ENCODE measurements around the gene KCNH2.

KCNH2 gene

GRCh38 chr7:151011097-151011409 is 32.9 kb upstream of the KCNH2 start:
- Histone ChIP-seq H3K36me3 (ENCODE audit: insufficient read depth, low read length) (no peaks in the 10 kb centered on the region), H3K4me3 (ENCODE audit: low read depth in 1 of 2, low read length in 2 of 2) (no peak overlapping the region), H3K27ac (ENCODE audit: low read depth, low read length) (no peak overlapping the region), H3K4me1 (ENCODE audit: insufficient read depth, low read length) (no peaks in the 10 kb centered on the region), H3K9ac (ENCODE audit: low read length) (no peak overlapping the region), H3K9me3 (ENCODE audit: low read length) (no peaks in the 10 kb centered on the region), H3K27me3 (ENCODE audit: control insufficient read depth in 1 of 2, insufficient read depth in 2 of 2, low read length in 2 of 2) (peaks cover 18 to 50% of the 10 kb centered on the region in 2 donors)

- H3K9me3 ChIP-seq (ENCODE audit: low read length) = no peaks in the 10 kb centered on the region
- H3K4me3 ChIP-seq (ENCODE audit: low read depth in 1 of 2, low read length in 2 of 2) = no peak overlapping the region
- peaks cover 18 to 45% of the 10 kb centered on the region in 2 donors for H3K27me3 ChIP-seq (ENCODE audit: control insufficient read depth in 1 of 2, insufficient read depth in 2 of 2, low read length in 2 of 2)
- no peaks in the 10 kb centered on the region for H3K4me1 ChIP-seq (ENCODE audit: insufficient read depth, low read length)
- no peak overlapping the region for H3K9ac ChIP-seq (ENCODE audit: low read length)
- H3K27ac ChIP-seq (ENCODE audit: low read depth, low read length) = no peak overlapping the region
- no peaks in the 10 kb centered on the region for H3K36me3 ChIP-seq (ENCODE audit: insufficient read depth, low read length)
These were observed 32.4 kb upstream of the KCNH2 start for GRCh38 chr7:151010307-151011096.

- no peaks in the 10 kb centered on the region for H3K9me3 ChIP-seq (ENCODE audit: low read length)
- no peaks in the 10 kb centered on the region for H3K36me3 ChIP-seq (ENCODE audit: insufficient read depth, low read length)
- no peak overlapping the region for H3K4me3 ChIP-seq (ENCODE audit: low read depth in 1 of 2, low read length in 2 of 2)
- peaks cover 18 to 41% of the 10 kb centered on the region in 2 donors for H3K27me3 ChIP-seq (ENCODE audit: control insufficient read depth in 1 of 2, insufficient read depth in 2 of 2, low read length in 2 of 2)
- H3K27ac ChIP-seq (ENCODE audit: low read depth, low read length) = no peak overlapping the region
- H3K4me1 ChIP-seq (ENCODE audit: insufficient read depth, low read length) = no peaks in the 10 kb centered on the region
- H3K9ac ChIP-seq (ENCODE audit: low read length) = no peak overlapping the region
These were observed 31.9 kb upstream of the KCNH2 start for GRCh38 chr7:151010037-151010306.

- Histone ChIP-seq H3K9me3 (ENCODE audit: low read length) (no peaks in the 10 kb centered on the region), H3K9ac (ENCODE audit: low read length) (no peak overlapping the region), H3K4me3 (ENCODE audit: low read depth in 1 of 2, low read length in 2 of 2) (no peak overlapping the region), H3K36me3 (ENCODE audit: insufficient read depth, low read length) (no peaks in the 10 kb centered on the region), H3K27me3 (ENCODE audit: control insufficient read depth in 1 of 2, insufficient read depth in 2 of 2, low read length in 2 of 2) (peaks cover 18 to 37% of the 10 kb centered on the region in 2 donors), H3K27ac (ENCODE audit: low read depth, low read length) (no peak overlapping the region), H3K4me1 (ENCODE audit: insufficient read depth, low read length) (no peaks in the 10 kb centered on the region)
These were observed 31.4 kb upstream of the KCNH2 start for GRCh38 chr7:151009327-151010036.

GRCh38 chr7:151008511-151009323 is 30.6 kb upstream of the KCNH2 start:
- no peaks in the 10 kb centered on the region for H3K4me1 ChIP-seq (ENCODE audit: insufficient read depth, low read length)
- H3K9ac ChIP-seq (ENCODE audit: low read length) = no peak overlapping the region
- H3K27ac ChIP-seq (ENCODE audit: low read depth, low read length) = no peak overlapping the region
- peak overlapping the region in 1 of 2 donors; percentile 38 for H3K4me3 ChIP-seq (ENCODE audit: low read depth in 1 of 2, low read length in 2 of 2)
- peaks cover 12 to 30% of the 10 kb centered on the region in 2 donors for H3K27me3 ChIP-seq (ENCODE audit: control insufficient read depth in 1 of 2, insufficient read depth in 2 of 2, low read length in 2 of 2)
- H3K36me3 ChIP-seq (ENCODE audit: insufficient read depth, low read length) = no peaks in the 10 kb centered on the region
- no peaks in the 10 kb centered on the region for H3K9me3 ChIP-seq (ENCODE audit: low read length)

GRCh38 chr7:151008143-151008510 is 30.0 kb upstream of the KCNH2 start:
- peak overlapping the region in 1 of 2 donors; percentile 38 for H3K4me3 ChIP-seq (ENCODE audit: low read depth in 1 of 2, low read length in 2 of 2)
- no peaks in the 10 kb centered on the region for H3K9me3 ChIP-seq (ENCODE audit: low read length)
- H3K27ac ChIP-seq (ENCODE audit: low read depth, low read length) = no peak overlapping the region
- H3K9ac ChIP-seq (ENCODE audit: low read length) = no peak overlapping the region
- no peaks in the 10 kb centered on the region for H3K36me3 ChIP-seq (ENCODE audit: insufficient read depth, low read length)
- peaks cover 10 to 24% of the 10 kb centered on the region in 2 donors for H3K27me3 ChIP-seq (ENCODE audit: control insufficient read depth in 1 of 2, insufficient read depth in 2 of 2, low read length in 2 of 2)
- H3K4me1 ChIP-seq (ENCODE audit: insufficient read depth, low read length) = no peaks in the 10 kb centered on the region

GRCh38 chr7:151007469-151007898 is 29.4 kb upstream of the KCNH2 start:
- Histone ChIP-seq H3K27ac (ENCODE audit: low read depth, low read length) (no peak overlapping the region), H3K36me3 (ENCODE audit: insufficient read depth, low read length) (no peaks in the 10 kb centered on the region), H3K9me3 (ENCODE audit: low read length) (no peaks in the 10 kb centered on the region), H3K27me3 (ENCODE audit: control insufficient read depth in 1 of 2, insufficient read depth in 2 of 2, low read length in 2 of 2) (peaks cover 4 to 22% of the 10 kb centered on the region in 2 donors), H3K9ac (ENCODE audit: low read length) (no peak overlapping the region), H3K4me3 (ENCODE audit: low read depth in 1 of 2, low read length in 2 of 2) (no peak overlapping the region), H3K4me1 (ENCODE audit: insufficient read depth, low read length) (no peaks in the 10 kb centered on the region)

- Histone ChIP-seq H3K27ac (ENCODE audit: low read depth, low read length) (no peak overlapping the region), H3K4me3 (ENCODE audit: low read depth in 1 of 2, low read length in 2 of 2) (no peak overlapping the region)
These were observed 28.6 kb upstream of the KCNH2 start for GRCh38 chr7:151006590-151007300.

GRCh38 chr7:151005566-151005965 is 27.4 kb upstream of the KCNH2 start:
- H3K9ac ChIP-seq (ENCODE audit: low read length) = no peak overlapping the region
- H3K27me3 ChIP-seq (ENCODE audit: control insufficient read depth in 1 of 2, insufficient read depth in 2 of 2, low read length in 2 of 2) = peaks cover 0 to 21% of the 10 kb centered on the region in 2 donors
- H3K36me3 ChIP-seq (ENCODE audit: insufficient read depth, low read length) = no peaks in the 10 kb centered on the region
- H3K4me1 ChIP-seq (ENCODE audit: insufficient read depth, low read length) = no peaks in the 10 kb centered on the region
- H3K9me3 ChIP-seq (ENCODE audit: low read length) = no peaks in the 10 kb centered on the region
- no peak overlapping the region for H3K4me3 ChIP-seq (ENCODE audit: low read depth in 1 of 2, low read length in 2 of 2)
- no peak overlapping the region for H3K27ac ChIP-seq (ENCODE audit: low read depth, low read length)

More at GRCh38 chr7:151006590-151007300, 28.6 kb upstream of the KCNH2 start:
- no peaks in the 10 kb centered on the region for H3K4me1 ChIP-seq (ENCODE audit: insufficient read depth, low read length)
- H3K36me3 ChIP-seq (ENCODE audit: insufficient read depth, low read length) = no peaks in the 10 kb centered on the region
- H3K9me3 ChIP-seq (ENCODE audit: low read length) = no peaks in the 10 kb centered on the region
- no peak overlapping the region for H3K9ac ChIP-seq (ENCODE audit: low read length)
- H3K27me3 ChIP-seq (ENCODE audit: control insufficient read depth in 1 of 2, insufficient read depth in 2 of 2, low read length in 2 of 2) = peaks cover 0 to 22% of the 10 kb centered on the region in 2 donors

GRCh38 chr7:151003572-151003971 is 25.5 kb upstream of the KCNH2 start:
- Histone ChIP-seq H3K36me3 (ENCODE audit: insufficient read depth, low read length) (no peaks in the 10 kb centered on the region), H3K27ac (ENCODE audit: low read depth, low read length) (no peak overlapping the region), H3K9me3 (ENCODE audit: low read length) (no peaks in the 10 kb centered on the region), H3K4me3 (ENCODE audit: low read depth in 1 of 2, low read length in 2 of 2) (no peak overlapping the region), H3K9ac (ENCODE audit: low read length) (no peak overlapping the region), H3K4me1 (ENCODE audit: insufficient read depth, low read length) (no peaks in the 10 kb centered on the region), H3K27me3 (ENCODE audit: control insufficient read depth in 1 of 2, insufficient read depth in 2 of 2, low read length in 2 of 2) (peaks cover 0 to 7% of the 10 kb centered on the region in 2 donors)

- Histone ChIP-seq H3K4me3 (ENCODE audit: low read depth in 1 of 2, low read length in 2 of 2) (no peak overlapping the region), H3K4me1 (ENCODE audit: insufficient read depth, low read length) (no peaks in the 10 kb centered on the region), H3K36me3 (ENCODE audit: insufficient read depth, low read length) (no peaks in the 10 kb centered on the region), H3K9me3 (ENCODE audit: low read length) (no peaks in the 10 kb centered on the region), H3K27me3 (ENCODE audit: control insufficient read depth in 1 of 2, insufficient read depth in 2 of 2, low read length in 2 of 2) (peaks cover 0 to 4% of the 10 kb centered on the region in 2 donors), H3K27ac (ENCODE audit: low read depth, low read length) (no peak overlapping the region), H3K9ac (ENCODE audit: low read length) (no peak overlapping the region)
These were observed 23.4 kb upstream of the KCNH2 start for GRCh38 chr7:151001546-151001945.
